Mucosa of descending colon (tissue), 3 donors: ENCODE measurements around the gene DIPK2B. TPM values are rescaled to one million over a fixed set of nuclear protein-coding genes. Genes with fewer than 3 reads are reported as not detected.

Source experiments
- ATAC-seq: fragments of 200-7000 bp; cut with Tn5 transposase; one replicate; pipeline ENCODE4 v1.9.1; 2020; ENCODE audit warnings: mild to moderate bottlenecking, moderate library complexity
- DNase-seq, 3 donors: peaks; one replicate each; pipeline ENCODE4 v3.0.0-alpha.2; 2020
- H3K36me3 ChIP-seq: fragments of 200-600 bp; one replicate; pipeline ENCODE4 v1.8.0; 2021; ENCODE audit warnings: low read depth, mild to moderate bottlenecking
- H3K4me1 ChIP-seq: fragments of 200-600 bp; one replicate; pipeline ENCODE4 v1.8.0; 2021; ENCODE audit warnings: low read depth, mild to moderate bottlenecking
- H3K4me3 ChIP-seq: fragments of 200-600 bp; one replicate; pipeline ENCODE4 v1.8.0; 2021; ENCODE audit warnings: mild to moderate bottlenecking
- H3K9me3 ChIP-seq: fragments of 200-600 bp; one replicate; pipeline ENCODE4 v1.8.0; 2021; ENCODE audit warnings: mild to moderate bottlenecking
- intact Hi-C, 2 donors: fragments of 100-400 bp; cut with DNase I in 1 of 2; cut with micrococcal nuclease in 1 of 2; formaldehyde crosslinking; loops; one replicate each; pipeline versions ENCODE4 v1.11.0 to v1.11.1; 2022; cut with DNase I, micrococcal nuclease
- total RNA-seq, 3 donors: library from RNA; stranded (reverse); fragmentation: NEBNext Ultra II Directional in 2 of 3; extraction: Animal tissue kit (Norgen Biotek cat#: 25700) in 2 of 3; gene quantifications; one replicate each; pipeline versions ENCODE4 v1.2.1 to v1.2.4, GENCODE V29; 2021 to 2023
- TF ChIP-seq, protein P1 (sequence below): fragments of 200-600 bp; IDR thresholded peaks from one replicate; pipeline ENCODE4 v1.8.0; 2022; ENCODE audit warnings: antibody characterized with exemption, mild to moderate bottlenecking
- donor health status: DM: no; HTN: no; CAD: no; lungs with moderate emphysema.
- donor health status: DM: no; HTN: no; CAD: no.
- donor health status: DM: no; HTN: yes; CAD: no.

DIPK2B gene
- total RNA-seq, 3 donors from 2014 or later: 1.9 to 6.4 (median 5.4) TPM

DNA sequence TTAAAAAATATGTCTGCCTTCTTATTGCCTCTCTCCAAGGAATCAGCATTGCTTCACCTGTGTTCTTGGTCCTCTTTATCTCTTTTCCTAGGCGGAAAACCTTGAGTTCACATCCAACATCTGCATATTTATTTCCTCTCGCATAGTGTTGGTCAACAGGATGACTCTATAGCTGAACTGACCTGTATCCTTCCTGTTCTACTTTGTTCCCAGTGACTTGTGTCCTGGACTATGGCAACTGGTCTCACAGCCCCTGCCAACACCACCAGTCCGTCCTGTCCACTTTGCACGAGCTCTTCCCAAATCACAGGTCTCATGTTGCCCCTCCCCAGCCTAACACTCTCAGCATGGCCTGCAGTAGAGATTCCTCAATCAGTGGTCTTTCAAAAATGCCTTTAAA is 2.0 kb downstream of the DIPK2B start:
- TF ChIP-seq, protein P1, sequence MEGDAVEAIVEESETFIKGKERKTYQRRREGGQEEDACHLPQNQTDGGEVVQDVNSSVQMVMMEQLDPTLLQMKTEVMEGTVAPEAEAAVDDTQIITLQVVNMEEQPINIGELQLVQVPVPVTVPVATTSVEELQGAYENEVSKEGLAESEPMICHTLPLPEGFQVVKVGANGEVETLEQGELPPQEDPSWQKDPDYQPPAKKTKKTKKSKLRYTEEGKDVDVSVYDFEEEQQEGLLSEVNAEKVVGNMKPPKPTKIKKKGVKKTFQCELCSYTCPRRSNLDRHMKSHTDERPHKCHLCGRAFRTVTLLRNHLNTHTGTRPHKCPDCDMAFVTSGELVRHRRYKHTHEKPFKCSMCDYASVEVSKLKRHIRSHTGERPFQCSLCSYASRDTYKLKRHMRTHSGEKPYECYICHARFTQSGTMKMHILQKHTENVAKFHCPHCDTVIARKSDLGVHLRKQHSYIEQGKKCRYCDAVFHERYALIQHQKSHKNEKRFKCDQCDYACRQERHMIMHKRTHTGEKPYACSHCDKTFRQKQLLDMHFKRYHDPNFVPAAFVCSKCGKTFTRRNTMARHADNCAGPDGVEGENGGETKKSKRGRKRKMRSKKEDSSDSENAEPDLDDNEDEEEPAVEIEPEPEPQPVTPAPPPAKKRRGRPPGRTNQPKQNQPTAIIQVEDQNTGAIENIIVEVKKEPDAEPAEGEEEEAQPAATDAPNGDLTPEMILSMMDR: no peak
- no peak for ATAC-seq

DNA sequence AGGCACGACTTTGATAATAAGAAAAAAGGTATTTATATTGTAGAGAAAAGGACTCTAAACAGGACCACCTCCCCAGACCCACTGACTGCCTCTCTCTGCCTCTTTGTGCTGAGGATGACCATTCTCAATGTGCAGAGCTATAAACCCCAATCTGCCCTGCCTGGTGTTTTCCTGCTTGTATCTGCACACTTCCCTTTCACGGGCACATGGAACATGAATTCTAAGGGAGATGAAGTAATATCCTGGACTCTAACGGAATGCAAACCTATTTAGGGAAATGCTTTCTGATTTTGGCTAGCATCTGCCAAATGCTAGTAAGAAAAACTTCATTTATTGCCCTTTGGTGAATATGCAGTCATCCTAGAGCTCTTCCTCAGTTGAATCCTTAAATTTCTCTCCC is 2.4 kb downstream of the DIPK2B start:
- H3K4me3 ChIP-seq: no peak overlapping the region
- no peaks in the 10 kb centered on the region for H3K4me1 ChIP-seq
- ATAC-seq (no peak), DNase-seq (no peak)
- H3K36me3 ChIP-seq: no peaks in the 10 kb centered on the region
- H3K9me3 ChIP-seq: no peaks in the 10 kb centered on the region
- TF ChIP-seq, protein P1: no peak
- intact Hi-C loops: no loop called here

More for the DNA sequence above, 2.0 kb downstream of the DIPK2B start:
- Histone ChIP-seq H3K4me1 (no peaks in the 10 kb centered on the region), H3K4me3 (no peak overlapping the region), H3K9me3 (no peaks in the 10 kb centered on the region), H3K36me3 (no peaks in the 10 kb centered on the region)
- intact Hi-C loops: no loop called here
- DNase-seq: no peak

DNA sequence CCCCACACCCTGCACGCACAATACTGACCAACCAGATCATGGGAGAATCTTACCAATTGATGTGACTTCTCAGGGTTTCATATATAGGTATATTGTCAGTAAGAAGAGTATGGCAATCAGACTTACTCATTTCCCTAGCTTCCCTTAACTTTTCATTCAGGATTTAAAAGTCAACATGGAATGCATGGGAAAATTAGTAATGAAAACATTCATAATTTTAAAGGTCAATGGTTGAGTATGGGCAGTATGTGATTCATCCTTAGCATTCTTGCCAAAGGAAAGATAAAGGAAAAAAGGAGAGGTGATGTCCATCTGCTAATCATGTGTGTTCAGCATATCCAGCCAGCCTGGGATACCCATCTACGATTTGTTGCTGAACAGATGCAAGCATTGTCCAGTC is 4.0 kb downstream of the DIPK2B start:
- intact Hi-C loops: no loop called here
- DNase-seq (no peak), ATAC-seq (no peak)
- TF ChIP-seq, protein P1: no peak
- H3K4me3 ChIP-seq: no peak overlapping the region
- no peaks in the 10 kb centered on the region for H3K4me1 ChIP-seq
- H3K36me3 ChIP-seq: no peaks in the 10 kb centered on the region
- no peaks in the 10 kb centered on the region for H3K9me3 ChIP-seq

DNA sequence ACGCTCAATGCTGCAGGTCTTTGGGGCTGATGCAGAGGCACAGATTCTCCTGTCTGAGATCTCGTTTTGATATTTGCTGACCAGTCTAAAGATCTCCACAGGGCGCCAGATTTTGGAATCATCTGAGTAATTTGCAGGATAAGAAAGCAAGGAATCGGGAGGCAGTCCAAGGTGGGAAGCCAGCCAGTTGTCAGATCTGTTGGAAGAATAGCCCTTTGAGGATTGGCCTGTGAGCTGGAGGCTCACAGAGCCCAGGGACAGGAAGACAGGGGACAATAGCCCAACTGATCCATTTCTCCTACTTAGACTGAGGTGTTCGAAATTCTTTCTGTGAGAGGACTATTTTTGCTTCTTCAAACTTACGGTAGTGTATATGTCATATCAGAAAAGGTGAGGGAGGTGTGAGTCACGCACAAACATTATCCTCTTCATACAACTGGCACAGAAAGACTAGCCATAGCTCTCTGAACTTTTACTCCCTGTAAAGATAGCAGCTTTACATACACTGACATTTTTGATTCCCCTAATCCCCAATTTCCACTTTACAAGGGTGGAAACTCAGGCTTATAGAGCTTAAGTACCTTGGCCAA is 8.8 kb downstream of the DIPK2B start:
- intact Hi-C loops: no loop called here
- Histone ChIP-seq H3K9me3 (no peaks in the 10 kb centered on the region), H3K4me3 (no peak overlapping the region), H3K4me1 (no peaks in the 10 kb centered on the region), H3K36me3 (no peaks in the 10 kb centered on the region)
- no peak for ATAC-seq
- no peak for DNase-seq
- TF ChIP-seq, protein P1: no peak

DNA sequence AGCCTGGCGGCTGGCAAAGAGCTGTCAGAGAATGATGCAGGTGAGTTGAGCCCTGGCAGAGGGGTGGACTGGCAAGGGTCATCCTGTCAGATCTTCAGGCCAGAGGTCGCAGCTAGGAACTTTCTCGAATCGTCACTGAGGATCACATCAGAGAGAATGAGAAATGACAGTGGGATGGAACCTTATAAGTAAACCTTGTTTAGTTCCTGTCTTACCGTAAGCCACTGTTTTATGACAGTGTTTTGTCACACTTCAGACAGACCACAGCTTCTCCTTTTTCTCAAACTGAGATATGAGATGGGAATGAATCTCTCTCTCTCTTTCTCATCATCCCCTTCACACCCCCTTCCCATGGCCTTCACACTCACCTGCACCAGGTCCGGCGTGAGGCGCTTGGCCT is 9.3 kb downstream of the DIPK2B start:
- intact Hi-C loops: no loop called here

More for the DNA sequence above, 9.3 kb downstream of the DIPK2B start:
- H3K4me1 ChIP-seq: no peaks in the 10 kb centered on the region
- ATAC-seq (no peak), DNase-seq (no peak)
- no peaks in the 10 kb centered on the region for H3K9me3 ChIP-seq
- no peaks in the 10 kb centered on the region for H3K36me3 ChIP-seq
- TF ChIP-seq, protein P1: no peak
- H3K4me3 ChIP-seq: no peak overlapping the region
